Measurements from ENCODE around the gene COG5. TPM values are rescaled to one million over a fixed set of nuclear protein-coding genes. Genes with fewer than 3 reads are reported as not detected.
"Not testable (repeated sequence)": the region's sequence is repeated elsewhere in the genome, so short reads cannot be mapped to it uniquely, and the experiment has no call there.

The COG5 gene
- total RNA-seq, 1 donor from 2014 or later: 36.3 TPM

GRCh38 chr7:107248551-107249316 is 315.0 kb downstream of the COG5 start:
- Histone ChIP-seq H3K4me3 (ENCODE audit: low read depth, low read length) (no peak overlapping the region), H3K27me3 (ENCODE audit: control insufficient read depth, insufficient read depth, low read length) (no peaks in the 10 kb centered on the region), H3K36me3 (ENCODE audit: control insufficient read depth, insufficient read depth, low read length) (no peaks in the 10 kb centered on the region)
- FAIRE-seq: no peak
- no peak for TF ChIP-seq CTCF (IDR thresholded peaks at IDR 0.05; ENCODE audit: insufficient read depth, low read length, severe bottlenecking)
- DNase-seq (ENCODE audit: low read depth): no peak

- FAIRE-seq: not testable (repeated sequence)
Measured at GRCh38 chr7:107246836-107247235, 316.9 kb downstream of the COG5 start.

GRCh38 chr7:107244613-107245012 is 319.1 kb downstream of the COG5 start:
- Histone ChIP-seq H3K36me3 (ENCODE audit: control insufficient read depth, insufficient read depth, low read length) (no peaks in the 10 kb centered on the region), H3K27me3 (ENCODE audit: control insufficient read depth, insufficient read depth, low read length) (no peaks in the 10 kb centered on the region), H3K4me3 (ENCODE audit: low read depth, low read length) (no peak overlapping the region)
- no peak for TF ChIP-seq CTCF (IDR thresholded peaks at IDR 0.05; ENCODE audit: insufficient read depth, low read length, severe bottlenecking)
- no peak for DNase-seq (ENCODE audit: low read depth)
- no peak for FAIRE-seq

More at GRCh38 chr7:107246836-107247235, 316.9 kb downstream of the COG5 start:
- H3K36me3 ChIP-seq (ENCODE audit: control insufficient read depth, insufficient read depth, low read length); H3K4me3 ChIP-seq (ENCODE audit: low read depth, low read length); DNase-seq (ENCODE audit: low read depth); H3K27me3 ChIP-seq (ENCODE audit: control insufficient read depth, insufficient read depth, low read length): not testable (repeated sequence)

- FAIRE-seq: no peak
Measured at GRCh38 chr7:107242267-107242666, 321.5 kb downstream of the COG5 start.

GRCh38 chr7:107237451-107237850 is 326.3 kb downstream of the COG5 start:
- no peak for DNase-seq (ENCODE audit: low read depth)
- Histone ChIP-seq H3K27me3 (ENCODE audit: control insufficient read depth, insufficient read depth, low read length) (no peaks in the 10 kb centered on the region), H3K4me3 (ENCODE audit: low read depth, low read length) (no peak overlapping the region), H3K36me3 (ENCODE audit: control insufficient read depth, insufficient read depth, low read length) (no peaks in the 10 kb centered on the region)
- no peak for FAIRE-seq
- TF ChIP-seq CTCF (IDR thresholded peaks at IDR 0.05; ENCODE audit: insufficient read depth, low read length, severe bottlenecking): no peak

More at GRCh38 chr7:107242267-107242666, 321.5 kb downstream of the COG5 start:
- DNase-seq (ENCODE audit: low read depth): no peak
- Histone ChIP-seq H3K4me3 (ENCODE audit: low read depth, low read length) (no peak overlapping the region), H3K36me3 (ENCODE audit: control insufficient read depth, insufficient read depth, low read length) (no peaks in the 10 kb centered on the region), H3K27me3 (ENCODE audit: control insufficient read depth, insufficient read depth, low read length) (no peaks in the 10 kb centered on the region)
- no peak for TF ChIP-seq CTCF (IDR thresholded peaks at IDR 0.05; ENCODE audit: insufficient read depth, low read length, severe bottlenecking)

GRCh38 chr7:107236862-107237261 is 326.9 kb downstream of the COG5 start:
- TF ChIP-seq CTCF (IDR thresholded peaks at IDR 0.05; ENCODE audit: insufficient read depth, low read length, severe bottlenecking): no peak
- DNase-seq (ENCODE audit: low read depth) (no peak), FAIRE-seq (no peak)
- no peaks in the 10 kb centered on the region for H3K27me3 ChIP-seq (ENCODE audit: control insufficient read depth, insufficient read depth, low read length)
- H3K36me3 ChIP-seq (ENCODE audit: control insufficient read depth, insufficient read depth, low read length): no peaks in the 10 kb centered on the region
- H3K4me3 ChIP-seq (ENCODE audit: low read depth, low read length): no peak overlapping the region

Measured in bronchial epithelial cell (primary cell).